ENCODE results near the gene ANAPC16. TPM values are rescaled to one million over a fixed set of nuclear protein-coding genes. Genes with fewer than 3 reads are reported as not detected.

ANAPC16 gene
- polyA plus RNA-seq, 3 donors, result 97.2 to 165 (median 110) TPM

Other genes with a start within 250 kb of the ANAPC16 start
- gene SPOCK2, start 127.5 kb upstream of the ANAPC16 start, polyA plus RNA-seq, result 1 to 10 TPM; 3.6 to 7.8 (median 5.2) TPM
- 10 to 100 TPM; 13.3 to 34.1 (median 18.0) TPM for gene ASCC1, start 264 bp downstream of the ANAPC16 start, polyA plus RNA-seq
- 1,000 to 10,000 TPM in 1 of 3 donors, 100 to 1,000 TPM in 2; 103 to 1,196 (median 199) TPM for gene DDIT4, start 57.9 kb downstream of the ANAPC16 start, polyA plus RNA-seq
- gene DNAJB12, start 138.9 kb downstream of the ANAPC16 start, polyA plus RNA-seq, result 10 to 100 TPM; 14.4 to 32.7 (median 19.4) TPM

All from adipose tissue (tissue), 3 donors.